Measurements from ENCODE around the gene SLC22A23. TPM values are rescaled to one million over a fixed set of nuclear protein-coding genes. Genes with fewer than 3 reads are reported as not detected.
"Not testable (repeated sequence)": the region's sequence is repeated elsewhere in the genome, so short reads cannot be mapped to it uniquely, and the experiment has no call there.

The SLC22A23 gene
- total RNA-seq, 1 donor from 2014 or later = 3.6 TPM

- no peaks in the 10 kb centered on the region for H3K36me3 ChIP-seq (ENCODE audit: control insufficient read depth, insufficient read depth, low read length)
- H3K27me3 ChIP-seq (ENCODE audit: control insufficient read depth, insufficient read depth, low read length) = no peaks in the 10 kb centered on the region
- H3K4me3 ChIP-seq (ENCODE audit: low read depth, low read length) = no peak overlapping the region
- TF ChIP-seq CTCF (IDR thresholded peaks at IDR 0.05; ENCODE audit: insufficient read depth, low read length, poor library complexity, severe bottlenecking) = no peak
- no peak for DNase-seq (ENCODE audit: low read depth)
Observed at GRCh38 chr6:3379482-3380060, 77.3 kb downstream of the SLC22A23 start.

- not testable (repeated sequence) for H3K27me3 ChIP-seq (ENCODE audit: control insufficient read depth, insufficient read depth, low read length); H3K4me3 ChIP-seq (ENCODE audit: low read depth, low read length); DNase-seq (ENCODE audit: low read depth); H3K36me3 ChIP-seq (ENCODE audit: control insufficient read depth, insufficient read depth, low read length)
Observed at GRCh38 chr6:3378808-3379207, 78.0 kb downstream of the SLC22A23 start.

GRCh38 chr6:3378398-3378782 lies 78.5 kb downstream of the SLC22A23 start:
- not testable (repeated sequence) for DNase-seq (ENCODE audit: low read depth); H3K4me3 ChIP-seq (ENCODE audit: low read depth, low read length); H3K27me3 ChIP-seq (ENCODE audit: control insufficient read depth, insufficient read depth, low read length); H3K36me3 ChIP-seq (ENCODE audit: control insufficient read depth, insufficient read depth, low read length)

- TF ChIP-seq CTCF (IDR thresholded peaks at IDR 0.05; ENCODE audit: insufficient read depth, low read length, poor library complexity, severe bottlenecking) = no peak
- H3K4me3 ChIP-seq (ENCODE audit: low read depth, low read length) = no peak overlapping the region
- no peaks in the 10 kb centered on the region for H3K36me3 ChIP-seq (ENCODE audit: control insufficient read depth, insufficient read depth, low read length)
- H3K27me3 ChIP-seq (ENCODE audit: control insufficient read depth, insufficient read depth, low read length) = no peaks in the 10 kb centered on the region
- no peak for DNase-seq (ENCODE audit: low read depth)
Observed at GRCh38 chr6:3377536-3378397, 79.1 kb downstream of the SLC22A23 start.

GRCh38 chr6:3376893-3377535 lies 79.8 kb downstream of the SLC22A23 start:
- no peak for DNase-seq (ENCODE audit: low read depth)
- no peak for TF ChIP-seq CTCF (IDR thresholded peaks at IDR 0.05; ENCODE audit: insufficient read depth, low read length, poor library complexity, severe bottlenecking)
- no peaks in the 10 kb centered on the region for H3K36me3 ChIP-seq (ENCODE audit: control insufficient read depth, insufficient read depth, low read length)
- H3K4me3 ChIP-seq (ENCODE audit: low read depth, low read length) = no peak overlapping the region
- no peaks in the 10 kb centered on the region for H3K27me3 ChIP-seq (ENCODE audit: control insufficient read depth, insufficient read depth, low read length)

- Histone ChIP-seq H3K4me3 (ENCODE audit: low read depth, low read length) (no peak overlapping the region), H3K27me3 (ENCODE audit: control insufficient read depth, insufficient read depth, low read length) (no peaks in the 10 kb centered on the region)
- no peak for TF ChIP-seq CTCF (IDR thresholded peaks at IDR 0.05; ENCODE audit: insufficient read depth, low read length, poor library complexity, severe bottlenecking)
Observed at GRCh38 chr6:3376064-3376463, 80.8 kb downstream of the SLC22A23 start.

More at GRCh38 chr6:3376064-3376463, 80.8 kb downstream of the SLC22A23 start:
- H3K36me3 ChIP-seq (ENCODE audit: control insufficient read depth, insufficient read depth, low read length) = no peaks in the 10 kb centered on the region
- no peak for DNase-seq (ENCODE audit: low read depth)
